ENCODE measurements around the gene MSMO1.

Gene MSMO1

GRCh38 chr4:165289423-165289785 is 38.1 kb upstream of the MSMO1 start:
- no peak for TF ChIP-seq EGR1 (IDR thresholded peaks at IDR 0.05)
- TF ChIP-seq MAX (IDR thresholded peaks at IDR 0.05) = no peak
- TF ChIP-seq TEAD4 (IDR thresholded peaks at IDR 0.05) = no peak
- TF ChIP-seq EP300 (IDR thresholded peaks at IDR 0.05; ENCODE audit: borderline replicate concordance) = no peak
- TF ChIP-seq RAD21 (IDR thresholded peaks at IDR 0.05; ENCODE audit: low read depth) = no peak
- no peak for TF ChIP-seq CREB1 (IDR thresholded peaks at IDR 0.05; ENCODE audit: low read depth)
- TF ChIP-seq YY1 (IDR thresholded peaks at IDR 0.05; ENCODE audit: low read depth) = no peak
- no peak for TF ChIP-seq TCF12 (IDR thresholded peaks at IDR 0.05; ENCODE audit: low read depth)

GRCh38 chr4:165293061-165293460 is 34.4 kb upstream of the MSMO1 start:
- TF ChIP-seq CEBPB (IDR thresholded peaks at IDR 0.05) (no peak), ZBTB7A (IDR thresholded peaks at IDR 0.05; ENCODE audit: low read depth) (no peak), RAD21 (IDR thresholded peaks at IDR 0.05; ENCODE audit: low read depth) (no peak), FOXM1 (IDR thresholded peaks at IDR 0.05; ENCODE audit: borderline replicate concordance, low read depth) (no peak), TCF12 (IDR thresholded peaks at IDR 0.05; ENCODE audit: low read depth) (no peak), NFIC (IDR thresholded peaks at IDR 0.05) (no peak), YY1 (IDR thresholded peaks at IDR 0.05; ENCODE audit: low read depth) (no peak), TAF1 (IDR thresholded peaks at IDR 0.05; ENCODE audit: low read depth) (no peak), CREB1 (IDR thresholded peaks at IDR 0.05; ENCODE audit: low read depth) (no peak), MAX (IDR thresholded peaks at IDR 0.05) (no peak), EP300 (IDR thresholded peaks at IDR 0.05; ENCODE audit: borderline replicate concordance) (no peak), REST (IDR thresholded peaks at IDR 0.05; ENCODE audit: low read depth) (no peak), TEAD4 (IDR thresholded peaks at IDR 0.05) (no peak), EGR1 (IDR thresholded peaks at IDR 0.05) (no peak), USF1 (IDR thresholded peaks at IDR 0.05) (no peak)

- TF ChIP-seq MAX (IDR thresholded peaks at IDR 0.05) = no peak
- TF ChIP-seq YY1 (IDR thresholded peaks at IDR 0.05; ENCODE audit: low read depth) = no peak
- no peak for TF ChIP-seq EGR1 (IDR thresholded peaks at IDR 0.05)
- no peak for TF ChIP-seq TCF12 (IDR thresholded peaks at IDR 0.05; ENCODE audit: low read depth)
- no peak for TF ChIP-seq REST (IDR thresholded peaks at IDR 0.05; ENCODE audit: low read depth)
- no peak for TF ChIP-seq TEAD4 (IDR thresholded peaks at IDR 0.05)
- no peak for TF ChIP-seq TAF1 (IDR thresholded peaks at IDR 0.05; ENCODE audit: low read depth)
- no peak for TF ChIP-seq CEBPB (IDR thresholded peaks at IDR 0.05)
- TF ChIP-seq EP300 (IDR thresholded peaks at IDR 0.05; ENCODE audit: borderline replicate concordance) = no peak
- TF ChIP-seq NFIC (IDR thresholded peaks at IDR 0.05) = no peak
- TF ChIP-seq CREB1 (IDR thresholded peaks at IDR 0.05; ENCODE audit: low read depth) = no peak
- no peak for TF ChIP-seq FOXM1 (IDR thresholded peaks at IDR 0.05; ENCODE audit: borderline replicate concordance, low read depth)
These were observed 33.4 kb upstream of the MSMO1 start for GRCh38 chr4:165293927-165294649.

GRCh38 chr4:165294907-165295306 is 32.6 kb upstream of the MSMO1 start:
- TF ChIP-seq NFIC (IDR thresholded peaks at IDR 0.05) (no peak), EP300 (IDR thresholded peaks at IDR 0.05; ENCODE audit: borderline replicate concordance) (no peak)

GRCh38 chr4:165297626-165298025 is 29.8 kb upstream of the MSMO1 start:
- no peak for TF ChIP-seq NFIC (IDR thresholded peaks at IDR 0.05)
- TF ChIP-seq TEAD4 (IDR thresholded peaks at IDR 0.05) = no peak
- no peak for TF ChIP-seq YY1 (IDR thresholded peaks at IDR 0.05; ENCODE audit: low read depth)
- TF ChIP-seq RAD21 (IDR thresholded peaks at IDR 0.05; ENCODE audit: low read depth) = no peak
- TF ChIP-seq EGR1 (IDR thresholded peaks at IDR 0.05) = no peak
- TF ChIP-seq ZBTB7A (IDR thresholded peaks at IDR 0.05; ENCODE audit: low read depth) = no peak
- TF ChIP-seq REST (IDR thresholded peaks at IDR 0.05; ENCODE audit: low read depth) = no peak
